Measurements from ENCODE around the gene PPP1R3D. TPM values are rescaled to one million over a fixed set of nuclear protein-coding genes. Genes with fewer than 3 reads are reported as not detected.
"Not testable (repeated sequence)": the region's sequence is repeated elsewhere in the genome, so short reads cannot be mapped to it uniquely, and the experiment has no call there.

PPP1R3D gene
- total RNA-seq, 1 donor from 2014 or later: 4.5 TPM

DNA sequence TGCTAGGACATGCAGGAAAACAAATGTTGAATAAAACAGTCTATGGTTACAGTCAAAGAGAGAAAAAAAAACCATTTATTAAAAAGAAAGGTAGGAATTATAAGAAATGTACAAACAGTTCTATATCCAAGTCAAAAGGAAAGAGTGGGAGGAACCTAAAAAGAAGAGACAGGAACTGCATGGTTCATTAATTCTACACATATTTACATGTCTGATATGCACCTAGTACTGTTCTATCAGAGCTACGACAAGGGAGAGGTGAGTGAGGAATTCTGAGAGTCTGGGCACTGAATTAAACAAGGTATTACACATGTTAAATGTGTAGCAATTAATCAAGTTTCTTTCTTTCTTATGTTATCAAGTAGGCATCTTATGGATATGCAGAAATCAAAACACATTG is 48.5 kb downstream of the PPP1R3D start:
- Mint-ChIP-seq H3K4me3 (no peak overlapping the region), H3K27ac (no peak overlapping the region), H3K36me3 (no peaks in the 10 kb centered on the region), H3K27me3 (ENCODE audit: low read depth) (peaks cover 16% of the 10 kb centered on the region), H3K4me1 (no peaks in the 10 kb centered on the region), H3K9me3 (no peaks in the 10 kb centered on the region)
- no peak for DNase-seq (ENCODE audit: low spot score in 2 of 2, unreplicated experiment in 2 of 2)
- TF ChIP-seq, protein P1, sequence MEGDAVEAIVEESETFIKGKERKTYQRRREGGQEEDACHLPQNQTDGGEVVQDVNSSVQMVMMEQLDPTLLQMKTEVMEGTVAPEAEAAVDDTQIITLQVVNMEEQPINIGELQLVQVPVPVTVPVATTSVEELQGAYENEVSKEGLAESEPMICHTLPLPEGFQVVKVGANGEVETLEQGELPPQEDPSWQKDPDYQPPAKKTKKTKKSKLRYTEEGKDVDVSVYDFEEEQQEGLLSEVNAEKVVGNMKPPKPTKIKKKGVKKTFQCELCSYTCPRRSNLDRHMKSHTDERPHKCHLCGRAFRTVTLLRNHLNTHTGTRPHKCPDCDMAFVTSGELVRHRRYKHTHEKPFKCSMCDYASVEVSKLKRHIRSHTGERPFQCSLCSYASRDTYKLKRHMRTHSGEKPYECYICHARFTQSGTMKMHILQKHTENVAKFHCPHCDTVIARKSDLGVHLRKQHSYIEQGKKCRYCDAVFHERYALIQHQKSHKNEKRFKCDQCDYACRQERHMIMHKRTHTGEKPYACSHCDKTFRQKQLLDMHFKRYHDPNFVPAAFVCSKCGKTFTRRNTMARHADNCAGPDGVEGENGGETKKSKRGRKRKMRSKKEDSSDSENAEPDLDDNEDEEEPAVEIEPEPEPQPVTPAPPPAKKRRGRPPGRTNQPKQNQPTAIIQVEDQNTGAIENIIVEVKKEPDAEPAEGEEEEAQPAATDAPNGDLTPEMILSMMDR (IDR thresholded peaks at IDR 0.05; ENCODE audit: unreplicated experiment): no peak

DNA sequence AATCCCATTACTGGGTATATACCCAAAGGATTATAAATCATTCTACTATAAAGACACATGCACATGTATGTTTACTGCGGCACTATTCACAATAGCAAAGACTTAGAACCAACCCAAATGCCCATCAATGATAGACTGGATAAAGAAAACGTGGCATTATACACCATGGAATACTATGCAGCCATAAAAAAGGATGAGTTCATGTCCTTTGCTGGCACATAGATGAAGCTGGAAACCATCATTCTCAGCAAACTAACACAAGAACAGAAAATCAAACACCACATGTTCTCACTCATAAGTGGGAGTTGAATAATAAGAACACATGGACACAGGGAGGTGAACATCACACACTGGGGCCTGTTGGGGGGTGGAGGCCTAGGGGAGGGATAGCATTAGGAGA is 50.1 kb downstream of the PPP1R3D start:
- H3K27me3 Mint-ChIP-seq (ENCODE audit: low read depth): peaks cover 12% of the 10 kb centered on the region
- not testable (repeated sequence) for H3K27ac Mint-ChIP-seq; H3K4me3 Mint-ChIP-seq; DNase-seq (ENCODE audit: low spot score in 2 of 2, unreplicated experiment in 2 of 2); H3K4me1 Mint-ChIP-seq; H3K36me3 Mint-ChIP-seq; H3K9me3 Mint-ChIP-seq

DNA sequence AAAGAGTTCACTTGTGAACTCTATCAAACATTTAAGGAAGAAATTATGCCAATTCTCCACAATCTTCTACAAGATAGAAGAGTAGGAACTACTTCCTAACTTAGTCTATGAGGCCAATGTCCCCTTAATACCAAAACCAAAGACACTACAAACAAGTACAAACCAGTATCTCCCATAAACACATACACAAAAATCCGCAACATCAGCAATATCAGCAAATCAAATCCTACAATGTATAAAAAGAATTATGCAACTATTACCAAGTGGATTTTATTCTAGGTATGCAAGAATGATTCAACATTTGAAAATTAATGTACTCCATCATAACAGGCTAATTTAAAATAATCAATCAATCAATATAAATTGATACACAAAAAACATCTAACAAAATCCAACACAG is 52.1 kb downstream of the PPP1R3D start:
- DNase-seq (ENCODE audit: low spot score in 2 of 2, unreplicated experiment in 2 of 2): no peak
- TF ChIP-seq, protein P1 (IDR thresholded peaks at IDR 0.05; ENCODE audit: unreplicated experiment): no peak

More for the DNA sequence above, 52.1 kb downstream of the PPP1R3D start:
- Mint-ChIP-seq H3K4me1 (no peaks in the 10 kb centered on the region), H3K27ac (no peak overlapping the region), H3K4me3 (no peak overlapping the region), H3K36me3 (no peaks in the 10 kb centered on the region), H3K27me3 (ENCODE audit: low read depth) (no peaks in the 10 kb centered on the region), H3K9me3 (no peaks in the 10 kb centered on the region)

Other genes starting within 250 kb of the PPP1R3D start
- gene SYCP2, start 6.7 kb downstream of the PPP1R3D start, total RNA-seq: 1.8 to 2.8 TPM (median 2.3 TPM) in 3 replicates
- 22.3 to 27.5 TPM (median 25.7 TPM) in 3 replicates for gene FAM217B, start 84 bp upstream of the PPP1R3D start, total RNA-seq
- 0.49 to 0.88 TPM (median 0.71 TPM) in 3 replicates for gene CDH26, start 18.1 kb upstream of the PPP1R3D start, total RNA-seq